GM06990 (cell line): ENCODE results near the gene COL6A3.

Experiments
- DNase-seq: peaks from one replicate; pipeline ENCODE4 v3.0.0-alpha.2; 2011; ENCODE audit not compliant: insufficient read length; ENCODE audit errors: extremely low read depth
- H3K27me3 ChIP-seq: replicated peaks from 2 replicates; pipeline ENCODE4 v1.6.0; 2011; ENCODE audit warnings: low read length; ENCODE audit not compliant: control insufficient read depth, insufficient read depth
- H3K36me3 ChIP-seq: 2 replicates; pipeline ENCODE4 v1.5.1; 2011; ENCODE audit warnings: low read length; ENCODE audit not compliant: control insufficient read depth, insufficient read depth
- H3K4me3 ChIP-seq: replicated peaks from 2 replicates; pipeline ENCODE4 v1.5.1; 2011; ENCODE audit warnings: low read depth, mild to moderate bottlenecking, control low read depth, low read length
- CTCF ChIP-seq: IDR thresholded peaks from 2 replicates; pipeline ENCODE4 v1.5.1; 2011; ENCODE audit warnings: low read length, control low read depth, mild to moderate bottlenecking, inconsistent platforms; ENCODE audit not compliant: insufficient read depth, poor library complexity, severe bottlenecking

Gene COL6A3

GRCh38 chr2:237400199-237400598 lies 13.8 kb downstream of the COL6A3 start:
- TF ChIP-seq CTCF, result no peak
- no peaks in the 10 kb centered on the region for H3K27me3 ChIP-seq
- H3K4me3 ChIP-seq, result no peak overlapping the region
- DNase-seq, result no peak
- H3K36me3 ChIP-seq, result no peaks in the 10 kb centered on the region

- Histone ChIP-seq H3K36me3 (no peaks in the 10 kb centered on the region), H3K27me3 (no peaks in the 10 kb centered on the region), H3K4me3 (no peak overlapping the region)
- TF ChIP-seq CTCF, result no peak
- no peak for DNase-seq
Measured at GRCh38 chr2:237397072-237397471, 16.9 kb downstream of the COL6A3 start.

GRCh38 chr2:237393523-237393922 lies 20.4 kb downstream of the COL6A3 start:
- H3K36me3 ChIP-seq, result no peaks in the 10 kb centered on the region
- no peak for DNase-seq
- TF ChIP-seq CTCF, result no peak
- no peaks in the 10 kb centered on the region for H3K27me3 ChIP-seq
- H3K4me3 ChIP-seq, result no peak overlapping the region

- Histone ChIP-seq H3K4me3 (no peak overlapping the region), H3K36me3 (no peaks in the 10 kb centered on the region), H3K27me3 (no peaks in the 10 kb centered on the region; the same call in 1 of the 2 replicates)
- no peak for DNase-seq
- no peak for TF ChIP-seq CTCF
Measured at GRCh38 chr2:237392186-237392585, 21.8 kb downstream of the COL6A3 start.

- no peaks in the 10 kb centered on the region; the same call in 1 of the 2 replicates for H3K27me3 ChIP-seq
- no peaks in the 10 kb centered on the region for H3K36me3 ChIP-seq
- H3K4me3 ChIP-seq, result no peak overlapping the region
- no peak for DNase-seq
- TF ChIP-seq CTCF, result no peak
Measured at GRCh38 chr2:237391140-237391539, 22.8 kb downstream of the COL6A3 start.

- H3K4me3 ChIP-seq, result no peak overlapping the region
- no peak for DNase-seq
- H3K27me3 ChIP-seq, result no peaks in the 10 kb centered on the region; the same call in 1 of the 2 replicates
- H3K36me3 ChIP-seq, result no peaks in the 10 kb centered on the region
- no peak for TF ChIP-seq CTCF
Measured at GRCh38 chr2:237390235-237390634, 23.7 kb downstream of the COL6A3 start.
